ENCODE results near the gene ACVR2A.

ACVR2A gene

DNA sequence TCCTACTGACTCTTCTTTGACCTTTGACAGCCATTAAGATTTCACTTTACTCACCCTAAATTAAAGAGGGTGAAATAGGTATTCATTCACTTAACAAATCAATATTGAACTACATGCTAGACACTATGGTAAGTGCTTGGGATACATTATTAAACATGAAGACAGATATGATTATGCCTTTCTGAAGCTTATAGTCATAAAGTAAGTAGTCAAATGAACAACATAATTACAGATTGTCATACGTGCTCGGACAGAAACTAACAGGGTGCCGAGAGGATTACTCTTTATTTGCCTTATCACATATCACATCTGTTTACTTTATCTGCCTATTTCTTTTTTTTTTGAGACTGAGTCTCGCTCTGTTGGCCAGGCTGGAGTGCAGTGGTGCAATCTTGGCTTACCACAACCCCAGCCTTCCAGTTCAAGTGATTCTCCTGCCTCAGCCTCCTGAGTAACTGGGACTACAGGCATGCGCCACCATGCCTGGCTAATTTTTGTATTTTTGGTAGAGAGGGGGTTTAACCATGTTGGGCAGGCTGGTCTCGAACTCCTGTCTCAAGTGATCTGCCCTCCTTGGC lies 9.8 kb downstream of the ACVR2A start:
- in situ Hi-C loops (cut with HindIII; ENCODE audit: low sequenced_read_pairs) = loop anchor here (10.0 kb wide), 1 partner anchor 380 kb away; no protein-coding TSS in a partner anchor

- in situ Hi-C loops (cut with HindIII; ENCODE audit: low sequenced_read_pairs) = loop anchor here (10.0 kb wide), 1 partner anchor 379 kb away; no protein-coding TSS in a partner anchor
These were observed 10.5 kb downstream of the ACVR2A start for GRCh38 chr2:147855316-147855715.

DNA sequence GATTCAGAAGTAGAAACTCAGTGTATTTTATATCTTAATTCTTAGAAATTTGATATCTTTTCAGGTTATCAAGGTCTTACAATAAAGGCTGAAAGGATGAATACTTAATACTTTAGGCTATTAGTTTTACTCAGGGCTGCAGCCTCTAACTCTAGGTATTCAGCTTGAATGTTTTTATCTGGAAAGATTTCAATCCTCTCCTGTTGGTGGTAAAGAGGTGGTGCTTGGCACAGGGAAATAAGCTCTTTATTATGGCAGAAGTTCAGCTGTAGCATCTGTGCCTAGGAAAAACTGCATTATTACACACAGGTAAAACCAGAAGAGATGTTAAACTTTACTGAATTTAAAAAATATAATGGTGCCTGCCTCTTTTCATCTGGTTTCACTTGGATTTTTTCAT lies 11.1 kb downstream of the ACVR2A start:
- in situ Hi-C loops (cut with HindIII; ENCODE audit: low sequenced_read_pairs) = loop anchor here (10.0 kb wide), 1 partner anchor 379 kb away; no protein-coding TSS in a partner anchor

DNA sequence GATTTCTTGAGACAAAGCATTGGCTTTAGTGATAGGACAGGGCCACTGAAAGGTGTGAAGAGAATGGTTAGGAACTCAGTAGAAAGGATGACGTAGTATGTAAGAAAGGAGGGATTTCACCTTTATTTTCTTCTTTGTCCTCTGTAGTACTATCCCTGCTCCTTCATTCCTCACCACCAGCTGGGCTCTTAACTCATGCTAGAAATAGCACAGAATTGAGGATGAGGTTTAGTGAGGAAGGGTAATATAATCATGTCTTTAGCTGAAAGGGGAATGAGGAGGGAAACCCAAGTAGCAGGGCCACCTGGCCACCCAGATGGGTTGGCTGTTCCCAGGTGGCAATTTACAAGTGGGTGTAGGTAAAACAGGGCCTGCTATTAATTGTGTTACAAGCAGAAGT lies 15.2 kb downstream of the ACVR2A start:
- in situ Hi-C loops (cut with HindIII; ENCODE audit: low sequenced_read_pairs) = no loop called here

GRCh38 chr2:147862859-147863516 lies 18.2 kb downstream of the ACVR2A start:
- in situ Hi-C loops (cut with HindIII; ENCODE audit: low sequenced_read_pairs) = no loop called here

DNA sequence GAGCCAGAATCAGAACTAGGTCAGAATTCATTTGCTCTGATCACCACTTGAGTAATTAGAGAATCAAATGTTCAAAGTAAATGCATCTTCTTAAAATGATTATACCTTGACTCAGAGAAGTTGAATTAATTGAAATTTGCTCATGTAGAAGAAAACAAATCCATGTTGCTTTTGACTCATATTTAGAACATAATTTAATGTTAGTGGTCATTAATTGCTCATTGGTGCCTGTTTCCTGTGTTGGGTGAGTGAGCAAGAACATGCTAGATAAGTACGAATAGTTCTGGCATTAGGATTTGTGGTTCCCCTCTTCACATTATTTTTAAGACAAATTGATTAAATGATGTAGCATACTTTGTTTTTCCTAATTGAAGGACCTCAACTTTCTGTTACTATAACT lies 19.0 kb downstream of the ACVR2A start:
- in situ Hi-C loops (cut with HindIII; ENCODE audit: low sequenced_read_pairs) = no loop called here

DNA sequence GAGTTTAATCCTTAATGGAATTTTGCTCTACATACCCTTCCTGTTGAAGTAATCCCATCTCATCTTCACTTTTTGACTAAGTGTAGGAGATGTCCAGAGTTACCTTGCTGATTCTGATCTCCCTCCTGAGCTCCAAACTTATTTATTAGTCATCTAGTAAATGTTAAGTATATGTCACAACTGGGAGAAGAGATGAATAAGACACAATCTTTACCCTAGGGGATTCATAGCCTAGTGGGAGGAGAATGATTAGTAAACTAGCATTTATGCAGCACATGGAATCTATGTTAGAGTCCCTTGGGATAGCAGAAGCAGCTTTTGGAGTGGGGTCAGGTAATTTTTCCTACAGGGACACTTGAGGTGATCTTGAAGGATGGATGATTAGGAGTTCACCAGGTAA lies 20.7 kb downstream of the ACVR2A start:
- in situ Hi-C loops (cut with HindIII; ENCODE audit: low sequenced_read_pairs) = no loop called here

DNA sequence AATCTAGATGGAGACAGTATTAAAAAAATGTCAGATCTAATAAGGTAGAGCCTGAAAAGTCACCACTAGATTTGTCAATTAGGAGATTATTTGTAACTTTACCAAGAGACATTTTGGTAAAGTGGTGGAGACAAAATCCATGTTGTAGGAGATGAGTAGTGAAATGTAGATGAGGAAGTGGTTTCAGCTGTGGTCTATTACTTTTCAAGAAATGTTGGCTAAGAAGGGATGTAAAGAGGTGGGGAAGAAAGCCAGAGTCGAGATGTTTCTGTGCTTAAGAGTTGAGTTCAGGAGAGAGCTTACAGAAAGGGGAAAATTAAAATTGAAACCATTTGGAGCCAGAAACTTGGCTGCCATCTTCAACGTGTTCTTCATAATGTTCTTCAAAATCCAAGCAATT lies 22.2 kb downstream of the ACVR2A start:
- in situ Hi-C loops (cut with HindIII; ENCODE audit: low sequenced_read_pairs) = no loop called here

DNA sequence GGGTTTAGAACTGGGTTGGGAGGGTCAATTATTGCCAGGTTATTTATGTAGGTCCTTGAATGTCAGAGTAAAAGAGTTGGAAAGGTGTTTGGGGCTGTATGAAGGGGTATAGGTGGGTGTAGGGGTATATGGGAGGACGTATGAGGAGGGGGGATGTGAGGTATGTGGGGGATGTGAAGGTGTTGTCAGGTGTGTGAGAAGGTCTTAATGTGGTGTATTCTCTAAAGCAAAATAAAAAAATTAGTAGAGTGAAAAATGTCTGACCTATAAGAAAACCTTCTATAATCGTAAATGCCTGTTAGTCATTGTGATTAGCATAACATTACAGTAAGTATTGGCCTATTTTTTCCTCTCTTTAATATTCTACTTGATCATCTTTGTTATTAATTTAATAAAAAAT lies 25.1 kb downstream of the ACVR2A start:
- in situ Hi-C loops (cut with HindIII; ENCODE audit: low sequenced_read_pairs) = no loop called here

- in situ Hi-C loops (cut with HindIII; ENCODE audit: low sequenced_read_pairs) = no loop called here
These were observed 28.1 kb downstream of the ACVR2A start for GRCh38 chr2:147872967-147873366.

DNA sequence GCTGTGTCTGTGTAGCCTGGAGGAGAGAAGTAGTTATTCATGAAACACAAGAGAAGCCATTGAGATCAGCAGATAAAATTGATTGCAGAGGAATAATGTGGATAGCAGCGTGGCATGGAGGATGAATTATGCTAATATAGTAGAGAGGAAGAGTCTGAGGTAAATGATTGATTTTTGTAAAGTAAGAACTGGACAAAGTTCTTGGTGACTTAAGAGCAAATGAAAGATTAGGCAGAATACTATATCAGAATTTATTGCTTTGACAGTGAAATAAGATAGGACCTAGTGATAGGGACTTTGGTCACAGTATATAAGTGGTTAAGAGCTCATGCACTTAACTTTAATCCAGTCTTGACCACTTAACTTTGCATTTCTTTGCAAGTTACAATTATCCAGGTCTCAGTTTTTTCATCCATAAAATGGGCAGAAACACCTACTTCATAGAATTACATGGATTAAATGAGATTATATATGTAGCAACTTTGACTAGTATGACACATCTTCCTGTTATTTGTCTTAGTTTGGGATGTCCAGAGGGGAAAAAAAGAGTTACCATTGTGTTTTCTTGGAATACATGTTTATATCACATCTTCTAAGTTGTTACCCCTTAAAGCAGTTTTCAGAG lies 29.1 kb downstream of the ACVR2A start:
- in situ Hi-C loops (cut with HindIII; ENCODE audit: low sequenced_read_pairs) = no loop called here

DNA sequence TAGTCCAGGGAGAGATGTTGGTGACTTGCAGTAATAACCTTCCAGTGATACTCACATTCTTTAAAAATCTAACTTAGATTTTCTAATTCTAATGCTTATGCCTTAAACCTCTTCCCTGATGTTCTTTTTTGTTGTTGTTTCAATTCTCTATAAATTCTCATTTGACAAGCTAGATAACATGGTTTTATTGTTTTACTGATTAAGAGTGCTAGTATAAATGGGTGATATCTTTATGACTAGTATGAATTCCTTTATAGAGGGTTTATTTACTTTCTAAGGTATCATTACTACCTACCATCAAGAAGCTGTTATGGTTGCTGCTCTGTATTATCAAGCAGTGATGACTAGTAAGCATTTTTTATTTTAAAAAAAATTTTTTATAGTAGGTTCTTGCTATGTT lies 35.0 kb downstream of the ACVR2A start:
- in situ Hi-C loops (cut with HindIII; ENCODE audit: low sequenced_read_pairs) = no loop called here

DNA sequence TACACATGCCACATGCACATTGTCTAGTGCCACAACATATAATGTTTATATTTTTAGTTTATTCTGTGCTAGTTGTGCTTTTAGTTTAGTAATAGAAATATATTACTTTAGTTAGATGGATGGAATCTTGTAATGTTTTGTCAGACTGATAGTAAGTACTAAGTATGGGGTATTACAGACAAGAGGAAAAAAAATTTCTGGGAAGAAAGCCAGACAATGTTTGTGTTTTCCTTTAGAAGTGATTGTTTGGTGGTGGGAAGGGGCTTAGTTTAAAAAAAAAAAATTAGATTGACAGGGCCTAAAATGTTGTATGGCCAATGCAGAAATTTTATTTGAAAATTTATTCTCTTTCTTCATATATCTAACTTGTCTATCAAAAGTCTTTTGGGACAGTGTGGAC lies 37.8 kb downstream of the ACVR2A start:
- in situ Hi-C loops (cut with HindIII; ENCODE audit: low sequenced_read_pairs) = no loop called here

- in situ Hi-C loops (cut with HindIII; ENCODE audit: low sequenced_read_pairs) = no loop called here
These were observed 40.0 kb downstream of the ACVR2A start for GRCh38 chr2:147884830-147885229.

GRCh38 chr2:147886136-147886535 lies 41.3 kb downstream of the ACVR2A start:
- in situ Hi-C loops (cut with HindIII; ENCODE audit: low sequenced_read_pairs) = no loop called here

- in situ Hi-C loops (cut with HindIII; ENCODE audit: low sequenced_read_pairs) = no loop called here
These were observed 43.9 kb downstream of the ACVR2A start for GRCh38 chr2:147888680-147889079.

DNA sequence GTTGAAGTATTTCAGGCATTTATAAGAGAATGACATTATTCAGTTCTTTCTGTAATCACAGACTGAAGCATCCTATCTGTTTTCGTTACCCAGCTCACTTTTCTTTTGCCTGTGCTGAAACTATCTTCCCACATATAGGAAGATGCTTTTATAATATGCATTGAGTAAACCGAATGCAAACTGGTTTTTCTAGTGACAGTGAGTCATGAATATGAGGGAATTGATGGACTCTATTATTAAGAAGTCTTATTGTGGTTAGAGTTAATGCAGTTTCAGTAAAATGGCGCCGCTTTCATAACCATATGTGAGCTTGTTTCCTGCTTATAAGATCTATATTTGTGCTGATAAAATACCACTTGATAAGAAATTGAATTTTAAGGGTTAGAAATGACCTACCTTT lies 59.2 kb downstream of the ACVR2A start:
- in situ Hi-C loops (cut with HindIII; ENCODE audit: low sequenced_read_pairs) = loop anchor here (10.0 kb wide), 1 partner anchor 1169 kb away; no protein-coding TSS in a partner anchor

GRCh38 chr2:147909178-147909577 lies 64.3 kb downstream of the ACVR2A start:
- in situ Hi-C loops (cut with HindIII; ENCODE audit: low sequenced_read_pairs) = loop anchor here (10.0 kb wide), 1 partner anchor 1174 kb away; no protein-coding TSS in a partner anchor

DNA sequence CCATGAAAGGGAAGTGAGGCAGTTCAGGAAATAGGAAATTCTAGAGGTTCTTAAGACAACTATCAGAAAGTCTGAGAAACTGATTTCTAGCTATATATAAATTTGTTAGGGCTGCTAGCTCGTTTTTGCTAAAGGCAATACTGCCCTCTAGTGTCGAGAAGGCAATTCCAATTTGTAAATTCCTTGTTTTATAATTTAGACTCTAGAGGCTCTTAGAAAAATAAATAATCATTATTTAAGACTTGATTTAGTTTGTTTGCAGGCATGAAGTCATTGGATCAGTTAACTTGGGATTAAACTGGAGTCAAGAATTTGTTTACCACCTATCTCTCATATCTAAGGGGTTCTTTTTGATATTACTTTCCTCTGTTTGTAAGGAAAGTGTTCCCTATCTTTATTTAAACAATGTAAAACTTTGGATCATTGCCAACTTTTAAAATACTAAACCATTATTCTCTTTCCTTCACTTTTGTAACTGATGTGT lies 66.2 kb downstream of the ACVR2A start:
- in situ Hi-C loops (cut with HindIII; ENCODE audit: low sequenced_read_pairs) = no loop called here

GRCh38 chr2:147913701-147914480 lies 69.1 kb downstream of the ACVR2A start:
- in situ Hi-C loops (cut with HindIII; ENCODE audit: low sequenced_read_pairs) = no loop called here

- in situ Hi-C loops (cut with HindIII; ENCODE audit: low sequenced_read_pairs) = no loop called here
These were observed 71.2 kb downstream of the ACVR2A start for GRCh38 chr2:147916067-147916466.

Data from endothelial cell of hepatic sinusoid (primary cell).